AG10803 (cell line): Measurements from ENCODE around the gene SRSF10.
"Not testable (repeated sequence)": the region's sequence is repeated elsewhere in the genome, so short reads cannot be mapped to it uniquely, and the experiment has no call there.

Experiments
- DNase-seq: peaks from one replicate; pipeline ENCODE4 v3.0.0; 2010; ENCODE audit warnings: low read depth
- H3K4me3 ChIP-seq: 2 replicates; pipeline ENCODE4 v1.5.1; 2011; ENCODE audit warnings: mild to moderate bottlenecking, low read length, control low read depth
- CTCF ChIP-seq: conservative IDR thresholded peaks from 2 replicates; pipeline ENCODE4 v1.5.1; 2011; ENCODE audit warnings: mild to moderate bottlenecking, low read length, control low read depth, inconsistent platforms

Gene SRSF10

GRCh38 chr1:23995431-23995837, 15.3 kb upstream of the SRSF10 start:
- peak; percentile 34 for DNase-seq
- H3K4me3 ChIP-seq: no peak overlapping the region
- TF ChIP-seq CTCF: no peak

- DNase-seq, H3K4me3 ChIP-seq: not testable (repeated sequence)
Measured at GRCh38 chr1:23992011-23992410, 11.9 kb upstream of the SRSF10 start.

- no peak for TF ChIP-seq CTCF
- DNase-seq: no peak
- no peak overlapping the region for H3K4me3 ChIP-seq
Measured at GRCh38 chr1:23989263-23989662, 9.1 kb upstream of the SRSF10 start.

GRCh38 chr1:23987038-23987437, 6.9 kb upstream of the SRSF10 start:
- H3K4me3 ChIP-seq, DNase-seq: not testable (repeated sequence)

- H3K4me3 ChIP-seq: no peak overlapping the region
- TF ChIP-seq CTCF: no peak
- peak; percentile 65 for DNase-seq
Measured at GRCh38 chr1:23984417-23985186, 4.5 kb upstream of the SRSF10 start.

- no peak for TF ChIP-seq CTCF
- peak overlapping the region; percentile 94 for H3K4me3 ChIP-seq
- peak; percentile 31 for DNase-seq
Measured at GRCh38 chr1:23980728-23981070, 572 bp upstream of the SRSF10 start.

- TF ChIP-seq CTCF: no peak
- no peak for DNase-seq
- peak overlapping the region; percentile 94 for H3K4me3 ChIP-seq
Measured at GRCh38 chr1:23979387-23979880, 693 bp downstream of the SRSF10 start.

GRCh38 chr1:23978805-23979204, 1.3 kb downstream of the SRSF10 start:
- H3K4me3 ChIP-seq: peak overlapping the region; percentile 94
- TF ChIP-seq CTCF: no peak
- DNase-seq: no peak
